Measurements from ENCODE around the gene PCDH1. TPM values are rescaled to one million over a fixed set of nuclear protein-coding genes. Genes with fewer than 3 reads are reported as not detected.
A peak's percentile ranks its signal among the peaks of the same experiment; 100 is the strongest.
"Not testable (repeated sequence)": the region's sequence is repeated elsewhere in the genome, so short reads cannot be mapped to it uniquely, and the experiment has no call there.

The PCDH1 gene
- total RNA-seq, 1 experiment from 2014 or later = 4.0 TPM

- no peak for DNase-seq (ENCODE audit: low read depth)
Observed at GRCh38 chr5:141902015-141902814, 24.0 kb upstream of the PCDH1 start.

- no peak for DNase-seq (ENCODE audit: low read depth)
Observed at GRCh38 chr5:141898448-141899049, 20.3 kb upstream of the PCDH1 start.

GRCh38 chr5:141897425-141897824 lies 19.2 kb upstream of the PCDH1 start:
- DNase-seq (ENCODE audit: low read depth) = no peak

GRCh38 chr5:141890429-141890828 lies 12.2 kb upstream of the PCDH1 start:
- DNase-seq (ENCODE audit: low read depth) = not testable (repeated sequence)

DNA sequence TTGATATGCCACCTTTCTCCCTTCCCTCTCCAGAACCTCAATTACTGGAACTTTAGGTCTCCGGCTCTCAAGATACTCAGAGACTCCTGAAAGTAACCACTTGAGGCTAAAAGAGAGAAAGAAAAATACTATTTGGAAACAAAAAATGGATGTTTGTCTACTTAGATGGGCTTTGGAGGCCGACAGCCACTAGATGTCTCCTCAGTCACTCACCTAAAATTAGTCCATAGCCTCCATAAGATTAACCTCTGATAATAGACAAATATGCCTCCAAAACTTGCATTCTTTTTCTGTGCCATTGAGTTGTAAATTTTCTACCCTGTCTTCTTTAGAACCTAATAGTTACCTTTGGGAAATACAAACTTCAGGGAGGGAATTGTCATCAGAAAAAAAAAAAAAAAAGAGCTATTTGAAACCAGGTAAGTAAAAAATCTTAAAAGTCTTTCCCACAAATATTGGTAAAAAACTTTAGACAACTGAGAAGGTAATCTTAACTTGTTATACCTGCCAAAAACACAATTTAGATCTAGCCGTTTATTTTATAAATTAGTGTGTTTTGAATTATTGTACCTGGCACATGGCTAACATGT lies 11.2 kb upstream of the PCDH1 start:
- DNase-seq (ENCODE audit: low read depth) = no peak

GRCh38 chr5:141883892-141884318 lies 5.7 kb upstream of the PCDH1 start:
- DNase-seq (ENCODE audit: low read depth) = no peak

- no peak for DNase-seq (ENCODE audit: low read depth)
Observed at GRCh38 chr5:141883184-141883891, 5.1 kb upstream of the PCDH1 start.

GRCh38 chr5:141882594-141883183 lies 4.5 kb upstream of the PCDH1 start:
- DNase-seq (ENCODE audit: low read depth) = no peak

GRCh38 chr5:141881886-141882285 lies 3.7 kb upstream of the PCDH1 start:
- DNase-seq (ENCODE audit: low read depth) = no peak

DNA sequence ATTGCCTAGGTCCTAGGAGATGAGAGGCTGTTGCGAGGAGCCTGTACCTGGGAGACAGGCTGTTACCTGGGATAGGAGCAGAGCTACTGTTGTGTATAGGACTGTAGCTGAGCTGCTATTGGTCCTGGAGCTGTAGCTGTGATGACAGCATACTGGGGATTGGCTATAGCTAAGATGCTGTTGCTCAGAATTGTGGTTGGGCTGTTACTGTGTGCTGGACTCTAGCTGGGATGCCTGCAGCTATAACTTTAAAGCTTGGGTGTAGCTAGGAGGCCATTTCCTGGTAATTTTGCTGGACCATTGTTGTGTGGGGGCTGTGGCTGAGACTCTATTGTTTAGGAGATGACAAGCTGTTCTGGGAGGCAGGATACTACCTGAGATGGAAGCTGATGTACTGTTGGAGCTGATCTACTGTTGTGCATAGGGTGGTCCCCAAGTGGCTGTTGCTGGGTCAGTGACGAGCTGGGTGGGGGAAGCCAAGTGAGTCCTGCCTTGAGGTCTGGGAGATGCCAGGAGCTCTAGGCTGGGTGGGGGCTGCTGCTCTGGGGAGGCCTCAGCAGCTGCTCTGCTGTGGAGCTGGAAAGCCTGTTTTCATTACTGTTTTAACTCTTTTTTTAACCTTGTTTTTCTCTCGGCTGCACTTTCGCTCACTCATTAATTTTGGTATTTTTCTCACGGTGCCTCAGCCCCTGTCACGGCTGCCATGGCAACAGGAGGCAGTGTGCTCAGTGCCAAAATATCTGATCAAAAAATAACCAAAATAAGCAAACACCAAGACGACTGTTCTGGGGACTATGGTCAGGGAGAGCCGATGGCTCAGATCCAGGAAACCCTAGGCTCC lies 3.0 kb upstream of the PCDH1 start:
- no peak for DNase-seq (ENCODE audit: low read depth)

GRCh38 chr5:141879941-141880738 lies 1.9 kb upstream of the PCDH1 start:
- DNase-seq (ENCODE audit: low read depth) = peak; percentile 16

GRCh38 chr5:141879426-141879759 lies 1.2 kb upstream of the PCDH1 start:
- no peak for DNase-seq (ENCODE audit: low read depth)

DNA sequence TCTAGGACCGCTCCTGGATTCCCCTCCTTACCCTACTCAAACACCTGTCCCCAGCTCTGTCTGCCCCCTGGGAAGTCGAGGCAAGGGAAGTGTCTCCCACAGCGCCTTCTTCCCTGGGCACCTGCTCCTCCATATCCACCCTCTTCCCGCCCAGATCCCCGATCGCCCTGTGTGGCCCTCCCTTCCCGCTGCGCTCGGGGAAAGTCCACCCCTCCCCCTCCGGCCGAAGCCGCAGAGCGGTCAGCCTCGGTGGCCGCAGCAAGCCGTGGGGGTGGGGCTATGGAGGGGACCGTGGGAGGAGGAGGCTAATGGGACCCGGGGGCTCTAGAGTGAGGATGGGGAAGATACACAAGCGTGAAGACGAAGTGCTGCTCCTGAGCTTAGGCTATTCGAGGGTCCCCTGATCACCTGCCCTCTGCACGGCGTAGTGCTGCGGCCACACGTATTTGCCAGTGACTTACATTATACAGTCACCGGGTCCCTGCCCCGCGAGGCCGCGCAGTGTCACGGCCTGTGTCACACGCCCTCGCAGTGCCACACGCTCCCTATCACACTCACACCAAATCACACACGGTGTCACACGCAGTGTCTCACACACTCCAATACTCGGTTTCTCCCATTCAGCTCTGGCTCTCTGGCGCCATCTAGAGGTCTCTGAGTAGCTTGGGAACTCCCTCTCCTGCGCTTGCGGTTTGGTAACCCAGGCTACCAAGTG lies 658 bp upstream of the PCDH1 start:
- DNase-seq (ENCODE audit: low read depth) = peak; percentile 65

DNA sequence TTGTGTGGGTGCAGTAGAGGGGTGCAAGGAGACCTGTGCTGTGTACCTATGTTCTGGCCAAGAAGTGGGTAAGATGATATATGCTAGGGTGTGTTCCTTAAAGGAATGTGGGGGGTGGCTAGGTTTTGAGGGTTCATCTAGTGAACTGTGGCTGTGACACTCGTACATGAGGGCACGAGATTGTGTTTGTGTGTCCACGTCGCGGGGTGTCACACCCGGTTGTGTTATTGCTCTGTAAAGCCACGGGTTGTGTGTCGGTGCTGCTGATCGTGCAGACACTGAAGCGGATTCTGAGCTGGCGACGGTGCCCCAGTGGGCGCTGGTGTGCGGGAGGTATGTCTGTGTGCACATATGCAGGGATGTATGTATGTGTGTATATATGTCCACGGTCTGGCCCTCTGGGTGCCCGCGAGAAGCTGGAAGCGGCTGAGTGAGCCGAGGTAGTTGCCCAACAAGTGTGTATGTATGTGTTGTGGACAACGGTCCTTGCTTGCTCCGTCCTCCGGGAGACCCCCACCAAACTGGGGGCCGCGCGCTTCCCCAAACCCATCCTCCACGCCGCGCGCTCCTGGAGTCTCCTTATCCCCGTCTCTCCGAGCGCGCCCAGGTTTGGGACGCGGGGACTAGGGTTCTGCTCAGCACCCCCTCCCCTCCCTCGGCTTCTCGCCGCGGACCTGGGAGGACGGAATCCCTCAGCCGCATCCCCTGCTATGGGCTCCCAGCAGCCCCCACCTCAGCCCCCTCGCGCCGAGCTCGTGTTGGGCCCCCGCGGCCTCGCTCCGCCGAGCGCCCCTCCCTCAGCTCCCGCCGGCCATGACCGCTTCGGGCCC lies 639 bp downstream of the PCDH1 start:
- DNase-seq (ENCODE audit: low read depth) = no peak

DNA sequence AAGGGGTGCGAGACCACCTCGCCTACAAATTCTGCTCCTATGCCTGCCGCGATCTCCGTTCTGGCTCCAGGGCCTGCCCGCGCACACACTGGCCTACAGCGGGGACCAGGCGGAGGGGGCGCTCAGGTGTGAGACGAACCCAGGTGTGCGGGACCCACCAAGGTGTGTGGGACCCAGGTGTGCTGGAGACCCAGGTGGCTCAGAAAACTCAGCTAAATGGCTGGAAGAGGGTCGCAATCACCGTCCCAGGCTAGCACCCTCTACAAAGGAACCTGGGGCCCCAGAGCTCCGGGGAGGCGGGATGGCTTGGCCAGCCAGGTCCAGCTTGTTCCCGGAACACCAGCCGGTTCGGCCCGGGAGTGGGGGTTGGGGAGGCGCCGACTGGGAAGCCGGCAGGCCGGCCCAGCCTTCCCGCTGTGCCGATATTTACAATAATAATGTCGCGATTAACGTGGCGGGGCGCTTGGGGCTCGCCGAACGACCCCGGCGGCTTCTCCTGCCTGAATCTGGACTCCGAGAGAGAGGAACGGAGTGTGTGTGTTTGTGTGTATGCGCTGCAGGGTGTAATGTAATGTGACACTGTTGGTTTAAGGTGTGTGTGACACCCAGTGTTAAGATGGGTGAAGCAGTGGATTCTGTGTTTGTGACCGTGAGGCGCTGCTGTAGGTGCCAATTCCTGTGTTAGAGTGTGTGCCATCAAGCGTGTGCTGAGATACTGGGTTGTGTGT lies 1.4 kb downstream of the PCDH1 start:
- no peak for DNase-seq (ENCODE audit: low read depth)

DNA sequence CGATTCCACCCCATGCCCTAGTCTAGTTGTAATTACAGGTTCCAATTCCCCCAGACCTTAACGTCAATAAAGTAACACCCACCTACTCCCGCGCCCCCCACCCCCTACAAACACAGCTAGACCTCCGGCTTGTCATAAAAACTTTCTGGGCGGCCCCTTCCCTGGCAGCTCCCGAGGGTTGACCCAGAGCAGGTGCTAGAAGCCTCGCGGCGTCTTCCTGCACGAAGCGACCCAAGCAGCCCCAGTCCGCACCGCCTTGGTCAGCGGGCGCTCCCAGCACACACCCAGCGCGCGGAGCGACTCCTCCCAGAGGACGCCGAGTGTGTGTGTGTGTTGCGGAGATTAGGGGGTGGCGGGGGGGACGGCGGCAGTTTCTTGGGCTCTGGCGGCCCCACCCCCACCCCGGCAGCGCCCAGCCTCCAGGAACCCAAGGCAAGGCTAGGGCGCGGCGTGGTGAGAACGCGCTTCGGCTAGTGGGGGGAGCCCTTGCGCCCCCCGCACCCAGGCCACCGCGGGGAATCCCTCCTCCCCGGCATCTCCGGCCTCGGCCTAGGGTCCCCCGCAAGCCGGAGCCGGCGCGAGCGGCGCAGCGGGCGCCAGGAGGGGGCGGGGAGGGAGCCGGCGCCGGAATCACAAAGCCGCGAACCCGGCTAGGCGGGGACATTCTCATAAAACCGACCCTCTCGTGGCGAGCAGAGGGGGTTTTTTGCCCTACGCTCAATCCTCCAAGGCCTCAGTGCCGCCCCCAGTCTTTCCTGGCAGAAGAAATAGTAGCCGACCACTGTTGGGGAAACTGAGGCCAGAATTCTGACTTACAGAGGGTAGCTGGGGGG lies 2.2 kb downstream of the PCDH1 start:
- no peak for DNase-seq (ENCODE audit: low read depth)
